Measurements from ENCODE around the gene ZBTB3.
"Not testable (repeated sequence)": the region's sequence is repeated elsewhere in the genome, so short reads cannot be mapped to it uniquely, and the experiment has no call there.

The ZBTB3 gene

GRCh38 chr11:62716206-62716605, 37.8 kb downstream of the ZBTB3 start:
- no peak for DNase-seq (ENCODE audit: low read depth in 1 of 2, low spot score in 1 of 2)

- no peak for DNase-seq (ENCODE audit: low read depth in 1 of 2, low spot score in 1 of 2)
Measured at GRCh38 chr11:62715150-62716130, 38.5 kb downstream of the ZBTB3 start.

- no peak for DNase-seq (ENCODE audit: low read depth in 1 of 2, low spot score in 1 of 2)
Measured at GRCh38 chr11:62713343-62713742, 40.6 kb downstream of the ZBTB3 start.

GRCh38 chr11:62712861-62713260, 41.1 kb downstream of the ZBTB3 start:
- DNase-seq (ENCODE audit: low read depth in 1 of 2, low spot score in 1 of 2), result no peak

- no peak for DNase-seq (ENCODE audit: low read depth in 1 of 2, low spot score in 1 of 2)
Measured at GRCh38 chr11:62712276-62712812, 41.6 kb downstream of the ZBTB3 start.

GRCh38 chr11:62710001-62710345, 44.0 kb downstream of the ZBTB3 start:
- DNase-seq (ENCODE audit: low read depth in 1 of 2, low spot score in 1 of 2), result peak in 1 of 2 donors; percentile 10

GRCh38 chr11:62709247-62710000, 44.5 kb downstream of the ZBTB3 start:
- peak; percentile 85 to 93 for DNase-seq (ENCODE audit: low read depth in 1 of 2, low spot score in 1 of 2)

GRCh38 chr11:62708793-62709192, 45.2 kb downstream of the ZBTB3 start:
- DNase-seq (ENCODE audit: low read depth in 1 of 2, low spot score in 1 of 2), result peak in 1 of 2 donors; percentile 25

- DNase-seq (ENCODE audit: low read depth in 1 of 2, low spot score in 1 of 2), result no peak
Measured at GRCh38 chr11:62708392-62708791, 45.6 kb downstream of the ZBTB3 start.

- no peak for DNase-seq (ENCODE audit: low read depth in 1 of 2, low spot score in 1 of 2)
Measured at GRCh38 chr11:62707277-62707861, 46.6 kb downstream of the ZBTB3 start, which contains the start of the genes BSCL2 and GNG3. BSCL2 (minus strand) TSS chr11:62707424; CDS start chr11:62707195, 229 bp downstream. GNG3 (plus strand) TSS chr11:62707676; CDS start chr11:62708296, 620 bp downstream.

- no peak for DNase-seq (ENCODE audit: low read depth in 1 of 2, low spot score in 1 of 2)
Measured at GRCh38 chr11:62706850-62707247, 47.1 kb downstream of the ZBTB3 start.

- DNase-seq (ENCODE audit: low read depth in 1 of 2, low spot score in 1 of 2), result peak; percentile 92 to 93
Measured at GRCh38 chr11:62705880-62706849, 47.8 kb downstream of the ZBTB3 start.

GRCh38 chr11:62705413-62705812, 48.5 kb downstream of the ZBTB3 start:
- no peak for DNase-seq (ENCODE audit: low read depth in 1 of 2, low spot score in 1 of 2)

GRCh38 chr11:62703921-62704320, 50.0 kb downstream of the ZBTB3 start:
- not testable (repeated sequence) for DNase-seq (ENCODE audit: low read depth in 1 of 2, low spot score in 1 of 2)

GRCh38 chr11:62702246-62702645, 51.7 kb downstream of the ZBTB3 start:
- no peak for DNase-seq (ENCODE audit: low read depth in 1 of 2, low spot score in 1 of 2)
